GM18526 (cell line): Measurements from ENCODE around the gene CSMD2.

Experiments used
- POLR2A ChIP-seq: IDR thresholded peaks from 3 replicates; pipeline ENCODE4 v1.6.1; 2011; ENCODE audit not compliant: insufficient read length; ENCODE audit errors: extremely low read depth

The CSMD2 gene

DNA sequence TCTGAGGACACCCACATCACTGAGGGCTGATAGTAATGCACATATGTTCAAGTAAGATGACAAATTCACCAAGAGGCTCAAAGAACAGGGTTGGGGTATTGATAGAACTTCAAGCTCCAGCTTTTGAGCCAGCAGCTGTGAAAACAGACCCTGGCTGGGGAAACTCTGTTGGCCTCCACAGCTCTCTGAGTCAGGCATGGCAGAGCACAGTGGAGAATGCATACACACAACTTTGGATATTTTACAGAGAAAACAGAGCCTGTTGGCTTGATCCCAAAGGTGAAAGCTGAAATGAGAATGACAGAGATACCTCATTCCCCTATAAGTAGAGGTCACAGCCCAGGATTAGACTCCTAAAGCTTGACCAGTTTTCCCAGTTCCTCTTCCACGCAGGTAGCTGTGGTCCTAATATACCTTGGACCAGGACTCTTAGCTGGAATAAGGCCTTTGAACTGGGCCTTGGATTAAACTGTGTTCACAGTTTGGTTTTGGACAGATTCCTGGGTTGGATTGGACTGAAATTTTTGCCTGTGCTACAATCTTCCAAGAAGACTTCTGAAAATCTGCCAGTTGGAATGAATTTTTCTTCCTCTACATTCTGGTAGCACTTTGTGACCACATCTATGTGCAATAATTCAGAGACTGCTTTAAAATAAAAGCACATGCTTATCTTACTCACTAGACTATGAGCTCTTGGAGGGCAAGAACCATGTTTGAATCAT, 402.8 kb downstream of the CSMD2 start:
- no peak for TF ChIP-seq POLR2A

DNA sequence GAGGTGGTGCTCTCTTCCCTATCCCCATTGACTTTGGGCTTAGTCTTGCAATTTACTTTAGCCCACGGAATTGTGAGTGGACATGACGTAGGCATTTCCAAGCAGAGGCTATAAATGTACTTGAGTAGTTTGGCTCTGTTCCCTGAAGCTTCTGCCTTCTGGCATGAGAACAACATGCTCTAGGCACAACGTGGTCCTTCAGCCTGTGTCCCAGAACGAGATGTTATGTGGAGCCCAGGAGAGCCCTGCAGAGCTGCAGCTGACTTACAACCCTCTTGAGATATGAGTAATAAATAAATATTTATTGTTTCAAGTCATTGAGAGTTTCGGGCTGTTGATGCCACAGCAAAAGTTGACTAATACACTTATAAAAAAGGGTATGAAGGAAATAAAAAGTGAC, 406.3 kb downstream of the CSMD2 start:
- no peak for TF ChIP-seq POLR2A

DNA sequence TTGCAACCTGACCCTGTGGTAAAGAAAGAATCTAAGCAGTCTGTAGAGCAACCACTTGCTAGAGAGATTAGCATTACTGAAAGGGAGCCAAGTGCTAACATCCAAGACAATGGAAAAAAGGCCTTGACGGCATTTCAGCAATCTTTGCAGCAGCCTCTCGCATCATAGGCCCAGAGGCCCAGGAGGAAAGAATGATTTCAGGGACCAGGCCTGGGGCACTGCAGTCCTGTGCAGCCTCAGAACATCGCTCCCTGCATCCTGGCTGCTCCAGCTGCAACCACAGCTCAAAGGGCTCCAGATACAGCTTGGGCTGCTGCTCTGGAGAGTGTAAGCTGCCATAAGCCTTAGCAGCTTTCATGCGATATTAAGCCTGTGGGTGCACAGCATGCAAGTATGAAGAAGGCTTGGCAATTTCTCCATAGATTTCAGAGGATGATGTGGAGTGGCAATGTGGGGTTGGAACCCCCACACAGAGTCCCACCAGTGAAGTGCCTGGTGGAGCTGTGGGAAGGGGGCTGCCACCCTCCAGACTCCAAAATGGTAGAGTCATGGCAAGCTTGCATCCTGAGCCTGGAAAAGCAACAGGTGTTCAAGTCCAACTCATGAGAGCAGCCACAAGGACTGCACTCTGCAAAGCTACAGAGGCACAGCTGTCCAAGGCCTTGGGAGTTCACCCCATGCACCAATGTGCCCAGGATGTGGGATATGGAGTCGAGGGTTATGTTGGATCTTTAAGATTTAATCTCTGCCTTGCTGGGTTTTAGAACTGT, 411.8 kb downstream of the CSMD2 start:
- TF ChIP-seq POLR2A = no peak

DNA sequence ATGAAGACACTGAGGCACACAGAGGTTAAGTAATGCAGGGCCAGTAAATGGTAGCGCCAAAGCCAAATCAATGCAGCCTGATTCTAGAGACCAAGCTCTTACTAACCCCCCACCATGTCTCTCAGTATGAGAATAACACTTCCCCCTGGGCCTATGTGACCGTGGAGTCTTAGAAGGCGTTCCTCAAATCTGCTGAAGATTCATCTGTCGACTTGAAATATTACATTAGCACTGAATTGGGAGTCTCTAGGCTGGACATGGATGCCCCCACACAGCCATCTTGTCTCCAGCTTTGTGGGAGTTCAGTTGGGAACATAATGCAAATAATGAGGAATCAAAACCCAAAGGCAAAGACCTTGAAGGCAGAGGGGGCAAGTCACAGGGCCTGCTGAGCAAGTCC, 419.1 kb downstream of the CSMD2 start:
- no peak for TF ChIP-seq POLR2A

GRCh38 chr1:33743221-33743998, 421.6 kb downstream of the CSMD2 start:
- TF ChIP-seq POLR2A = no peak

- no peak for TF ChIP-seq POLR2A
Observed at GRCh38 chr1:33742663-33743062, 422.4 kb downstream of the CSMD2 start.

DNA sequence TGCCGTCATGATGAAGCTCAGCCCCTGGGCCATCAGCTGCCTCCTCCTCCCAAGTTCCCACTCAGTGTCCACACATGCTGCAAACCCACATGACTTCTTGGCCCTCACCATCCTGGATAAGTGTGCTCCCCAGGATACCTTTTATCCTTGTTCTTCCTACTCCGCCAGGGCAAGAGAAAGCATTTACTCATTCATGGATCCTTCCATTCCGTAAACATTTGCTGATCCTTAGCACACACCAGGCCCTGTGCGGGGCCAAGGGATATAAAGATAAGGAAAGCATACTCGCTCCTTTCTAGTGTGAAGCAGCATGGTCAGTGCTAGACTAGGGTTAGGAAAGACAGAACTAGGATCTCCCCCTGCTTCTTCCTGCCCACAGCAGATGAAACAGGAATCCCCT, 423.3 kb downstream of the CSMD2 start:
- no peak for TF ChIP-seq POLR2A

DNA sequence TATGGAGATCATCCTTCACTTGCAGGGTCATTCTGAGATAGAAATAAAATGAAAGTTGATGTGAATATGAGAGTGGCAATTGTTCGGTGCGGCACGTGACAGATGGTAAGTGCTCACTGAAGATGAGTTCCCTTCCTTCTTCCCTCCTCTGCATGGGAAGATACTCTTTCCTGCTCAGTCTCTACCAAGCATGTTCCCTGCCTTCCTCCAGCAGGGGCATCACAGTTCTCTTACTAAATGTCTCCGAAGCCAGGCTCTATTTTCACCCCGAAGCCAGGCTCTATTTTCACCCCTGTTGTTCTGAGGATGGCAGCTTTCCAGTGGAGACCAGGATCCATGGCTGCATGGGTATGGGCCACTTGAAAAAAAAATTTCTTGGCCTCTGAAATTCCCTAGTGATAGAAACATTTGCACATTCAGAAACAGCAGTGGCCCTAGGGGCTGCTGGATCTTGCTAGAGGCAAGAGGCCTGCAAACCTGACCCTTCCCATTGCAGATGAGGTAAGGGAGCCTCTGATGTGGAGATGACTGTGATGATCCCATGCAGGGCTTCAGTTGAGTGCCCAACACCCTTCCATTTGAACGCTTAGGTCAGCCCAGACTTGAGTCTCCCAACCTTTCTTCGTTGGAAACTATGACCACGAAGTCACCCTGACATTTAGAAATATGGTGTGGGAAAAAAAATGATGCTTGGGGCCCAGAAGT, 424.8 kb downstream of the CSMD2 start:
- TF ChIP-seq POLR2A = no peak

DNA sequence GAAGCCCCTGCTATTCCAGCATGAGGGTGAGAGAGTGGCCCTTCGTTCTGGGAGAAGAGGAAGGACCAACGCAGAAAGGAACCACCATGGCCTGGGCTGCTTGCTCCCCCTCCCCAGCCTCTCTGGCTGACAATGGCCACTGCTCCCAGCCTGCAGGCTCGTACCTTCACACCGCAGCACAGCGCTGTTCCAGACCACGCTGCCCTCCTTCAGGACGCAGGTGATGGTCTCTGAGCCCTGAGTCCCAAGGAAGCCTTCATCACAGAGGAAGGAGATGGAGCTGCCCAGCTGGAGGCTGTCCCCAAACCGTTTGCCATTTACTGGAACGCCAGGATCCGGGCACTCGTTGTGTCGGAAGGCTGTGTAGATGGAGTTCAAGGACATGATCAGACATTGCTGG, 426.1 kb downstream of the CSMD2 start:
- no peak for TF ChIP-seq POLR2A

- no peak for TF ChIP-seq POLR2A
Observed at GRCh38 chr1:33738536-33738935, 426.5 kb downstream of the CSMD2 start.

- TF ChIP-seq POLR2A = no peak
Observed at GRCh38 chr1:33736496-33736895, 428.5 kb downstream of the CSMD2 start.

DNA sequence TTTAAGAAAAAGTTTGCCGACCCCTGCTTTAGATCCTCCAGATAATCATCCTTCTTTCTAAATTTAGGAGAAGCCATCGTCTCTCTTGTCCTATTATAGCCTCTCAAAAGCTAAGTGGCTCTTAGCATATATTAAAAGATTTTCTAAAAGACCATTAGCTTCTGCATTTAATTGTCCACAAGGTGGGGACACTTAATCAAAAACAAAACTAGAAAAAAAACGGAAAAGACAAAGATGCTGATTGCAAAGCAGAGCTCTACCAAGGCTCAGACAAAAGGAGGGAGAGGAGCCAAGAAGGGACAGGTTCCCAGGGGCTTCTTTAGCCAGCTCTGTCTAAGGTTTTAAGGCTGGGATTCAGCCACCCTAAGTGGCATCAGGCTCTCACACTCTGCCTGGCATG, 429.4 kb downstream of the CSMD2 start:
- TF ChIP-seq POLR2A = no peak

GRCh38 chr1:33727310-33727709, 437.7 kb downstream of the CSMD2 start:
- TF ChIP-seq POLR2A = no peak

GRCh38 chr1:33726274-33726804, 438.7 kb downstream of the CSMD2 start:
- TF ChIP-seq POLR2A = no peak

DNA sequence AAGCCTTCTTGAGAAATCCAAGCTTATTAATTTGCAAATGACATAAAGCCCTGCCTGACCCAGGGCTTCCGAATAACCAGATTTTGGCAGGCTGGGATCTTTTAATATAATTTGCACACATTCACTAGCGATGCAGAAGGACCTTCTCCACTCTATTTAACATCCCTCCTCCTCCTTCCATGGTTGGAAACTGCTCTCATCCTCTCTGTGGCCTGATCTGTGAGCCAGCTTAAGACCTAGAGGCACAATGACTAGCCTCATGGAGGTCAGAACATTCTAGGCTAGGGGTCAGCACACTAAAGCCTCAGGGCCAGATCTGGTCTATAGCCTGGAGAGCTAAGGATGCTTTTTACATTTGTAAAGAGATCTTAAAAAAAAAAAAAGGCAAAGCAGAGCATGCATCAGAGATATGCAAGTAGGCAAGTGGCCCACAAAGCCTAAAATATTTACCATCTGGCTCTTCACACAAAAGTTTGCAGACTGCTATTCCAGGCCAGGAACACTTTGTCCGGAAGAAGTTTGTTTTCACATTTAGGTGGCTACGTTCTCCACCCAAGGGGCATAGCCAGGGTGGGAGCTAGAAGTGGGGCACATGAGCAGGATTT, 439.4 kb downstream of the CSMD2 start:
- TF ChIP-seq POLR2A = no peak
